K562 (cell line): ENCODE data around the gene HDAC1. TPM values are rescaled to one million over a fixed set of nuclear protein-coding genes. Genes with fewer than 3 reads are reported as not detected.
A peak's percentile ranks its signal among the peaks of the same experiment; 100 is the strongest.

ENCODE experiments used
- ARID1B ChIP-seq: fragments of 450-650 bp; IDR thresholded peaks from 2 replicates; pipeline ENCODE4 v1.6.1; 2016; ENCODE audit warnings: antibody characterized with exemption, mild to moderate bottlenecking, inconsistent platforms
- CBFA2T2 ChIP-seq: fragments of 450-650 bp; conservative IDR thresholded peaks from 2 replicates; pipeline ENCODE4 v1.6.1; 2017; ENCODE audit warnings: mild to moderate bottlenecking
- CBX1 ChIP-seq: sonication (generic); IDR thresholded peaks from 2 replicates; pipeline ENCODE4 v1.6.1; 2016; ENCODE audit warnings: antibody characterized with exemption, low read depth, mild to moderate bottlenecking
- CHCHD3 ChIP-seq: fragments of 250-450 bp; sonication (Bioruptor Pico); IDR thresholded peaks from 2 replicates; pipeline ENCODE4 v2.1.2; 2022; ENCODE audit warnings: mild to moderate bottlenecking
- CREBBP ChIP-seq: IDR thresholded peaks from one replicate; pipeline ENCODE4 v1.6.1; 2012; ENCODE audit warnings: low read depth, mild to moderate bottlenecking, control low read depth, inconsistent platforms, low read length
- CREM ChIP-seq: IDR thresholded peaks from 2 replicates; pipeline ENCODE4 v1.6.1; 2014; ENCODE audit warnings: antibody characterized with exemption, low read depth
- KLF13 ChIP-seq: fragments of 450-650 bp; IDR thresholded peaks from 2 replicates; pipeline ENCODE4 v1.6.1; 2016; ENCODE audit warnings: missing genetic modification characterization, low read depth, mild to moderate bottlenecking, missing compliant biosample characterization, moderate library complexity, borderline replicate concordance
- LEF1 ChIP-seq: fragments of 450-650 bp; IDR thresholded peaks from 2 replicates; pipeline ENCODE4 v1.6.1; 2016; ENCODE audit warnings: mild to moderate bottlenecking
- MAFF ChIP-seq: IDR thresholded peaks from 2 replicates; pipeline ENCODE4 v1.6.1; 2012; ENCODE audit warnings: low read length, improper control_type of control experiment
- MEF2D ChIP-seq: conservative IDR thresholded peaks from 2 replicates; pipeline ENCODE4 v1.6.1; 2016; ENCODE audit warnings: low read depth, missing genetic modification characterization, missing compliant biosample characterization
- NCOA1 ChIP-seq: fragments of 450-650 bp; IDR thresholded peaks from 2 replicates; pipeline ENCODE4 v1.6.1; 2016; ENCODE audit warnings: low read depth
- PCBP1 ChIP-seq: fragments of 200-400 bp; formaldehyde crosslinking; IDR thresholded peaks from 2 replicates; pipeline ENCODE4 v1.6.1; 2018; ENCODE audit warnings: mild to moderate bottlenecking, low read depth, low read length; ENCODE audit not compliant: poor library complexity, severe bottlenecking
- PRMT5 ChIP-seq: sonication (generic); formaldehyde crosslinking; IDR thresholded peaks from 2 replicates; pipeline ENCODE4 v1.5.0; 2020; ENCODE audit warnings: missing genetic modification reagents
- PTTG1 ChIP-seq: fragments of 450-650 bp; IDR thresholded peaks from 2 replicates; pipeline ENCODE4 v1.6.1; 2016; ENCODE audit warnings: low read depth, mild to moderate bottlenecking, missing genetic modification characterization, missing compliant biosample characterization
- SAFB ChIP-seq: fragments of 200-400 bp; formaldehyde crosslinking; IDR thresholded peaks from 2 replicates; pipeline ENCODE4 v1.6.1; 2017; ENCODE audit warnings: low read depth, low read length, borderline replicate concordance
- TAF7 ChIP-seq: fragments of 450-650 bp; IDR thresholded peaks from 2 replicates; pipeline ENCODE4 v1.6.1; 2016; ENCODE audit warnings: missing genetic modification characterization, missing compliant biosample characterization
- TBL1XR1 ChIP-seq, 2 experiments: IDR thresholded peaks; 2 replicates each; pipeline ENCODE4 v1.6.1; 2012; ENCODE audit warnings: improper control_type of control experiment in 2 of 2, low read length in 2 of 2, mild to moderate bottlenecking in 1 of 2
- ZNF347 ChIP-seq: fragments of 450-650 bp; formaldehyde crosslinking; IDR thresholded peaks from 2 replicates; pipeline ENCODE4 v1.4.0; 2020; ENCODE audit warnings: low read depth, mild to moderate bottlenecking, moderate library complexity
- polyA plus RNA-seq, 8 experiments: library from polyadenylated mRNA; depleted of rRNA in 4 of 8; stranded (reverse) in 5 of 8; unstranded in 3 of 8; fragments of >200 nt; fragmentation: Nextera tagmentation in 2 of 8; fragmentation: Illumina TruSeq in 1 of 8; extraction: Ambion mirVana in 2 of 8; extraction: Trizol in 1 of 8; gene quantifications; 2 replicates each; pipeline versions ENCODE4 v1.2.1 to v1.2.3, GENCODE V29; 2011 to 2014; ENCODE audit warnings: inconsistent platforms in 1 of 8, missing spikeins in 1 of 8
- total RNA-seq, 7 experiments: library from RNA; depleted of rRNA in 6 of 7; stranded (reverse); fragments of >200 nt in 6 of 7; fragmentation: Illumina TruSeq in 2 of 7; extraction: Trizol in 2 of 7; gene quantifications; 2 replicates each; pipeline versions ENCODE4 v1.2.1 to v1.2.3, GENCODE V29; 2011 to 2021; ENCODE audit warnings: low replicate concordance in 1 of 7
- TF ChIP-seq, protein P1 (sequence below): sonication (generic); formaldehyde crosslinking; IDR thresholded peaks from 2 replicates; pipeline ENCODE4 v1.8.0; 2023; ENCODE audit warnings: mild to moderate bottlenecking, missing genetic modification reagents
- TF ChIP-seq, protein P2 (sequence below): sonication (generic); formaldehyde crosslinking; IDR thresholded peaks from 2 replicates; pipeline ENCODE4 v1.8.1; 2023; ENCODE audit warnings: mild to moderate bottlenecking, missing genetic modification reagents
- TF ChIP-seq, protein P3 (sequence below), 3 experiments: fragments of 200-800 bp in 1 of 3; fragments of 250-450 bp in 1 of 3; fragments of 450-650 bp in 1 of 3; sonication (Bioruptor Pico) in 1 of 3; sonication (Bioruptor generic) in 1 of 3; formaldehyde crosslinking in 1 of 3; IDR thresholded peaks; 2 replicates each; pipeline versions ENCODE4 v1.6.1 to v1.8.0; 2016 to 2022; ENCODE audit warnings: mild to moderate bottlenecking in 2 of 3, missing genetic modification characterization in 2 of 3, missing compliant biosample characterization in 1 of 3, moderate library complexity in 1 of 3

The HDAC1 gene
- total and polyA plus RNA-seq, 9 of the 15 experiments (the other 6 are each of a cell fraction or from before 2014, with no cell fraction given): 169 to 384 (median 193) TPM

DNA sequence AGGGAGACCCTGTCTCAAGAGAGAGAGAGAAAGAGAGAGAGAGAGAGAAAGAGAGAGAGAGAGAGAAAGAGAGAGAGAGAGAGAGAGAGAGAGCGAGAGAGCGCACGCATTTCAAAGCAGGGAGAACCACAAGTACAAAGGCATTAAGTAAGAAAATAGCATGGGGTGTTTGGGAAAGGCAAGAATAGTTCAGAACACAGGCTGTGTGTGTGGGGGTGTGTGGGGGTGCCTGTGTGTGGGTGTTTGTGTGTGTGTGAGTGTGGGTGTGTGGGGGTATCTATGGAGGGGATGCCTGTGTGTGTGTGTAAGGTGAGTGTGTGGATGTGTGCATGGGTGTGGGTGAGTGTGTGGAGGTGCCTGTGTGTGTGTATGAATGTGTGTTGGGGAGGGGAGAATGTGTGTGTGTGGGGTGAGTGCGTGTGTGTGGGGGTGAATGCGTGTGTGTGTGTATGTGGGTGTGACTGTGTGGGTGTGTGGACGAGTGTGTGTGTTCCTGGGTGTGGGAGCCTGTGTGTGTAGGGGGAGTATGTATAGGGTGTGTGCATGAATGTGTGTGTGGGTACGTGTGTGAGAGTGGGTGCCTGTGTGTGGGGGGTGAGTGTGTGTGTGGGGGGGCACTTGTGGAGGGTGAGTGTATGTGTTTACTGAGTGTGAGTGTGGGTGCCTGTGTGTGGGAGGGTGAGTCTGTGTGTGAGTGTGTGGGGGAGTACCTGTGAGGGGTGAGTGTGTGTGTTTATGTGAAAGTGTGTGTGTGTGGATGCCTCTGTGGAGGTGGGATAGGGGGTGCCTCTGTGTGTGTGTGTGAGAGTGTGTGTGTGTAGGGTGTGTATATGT lies 19.1 kb upstream of the HDAC1 start (continued):
- no peak for TF ChIP-seq PCBP1
- TF ChIP-seq NCOA1: 0 out of 2 replicates have a peak, but pooled peaks have one; percentile 34
- no peak for TF ChIP-seq MEF2D (tag)
- no peak for TF ChIP-seq LEF1
- peak; percentile 64 for TF ChIP-seq ARID1B
- TF ChIP-seq CREBBP: peak; percentile 68
- no peak for TF ChIP-seq KLF13 (tag)
- TF ChIP-seq, protein P1, sequence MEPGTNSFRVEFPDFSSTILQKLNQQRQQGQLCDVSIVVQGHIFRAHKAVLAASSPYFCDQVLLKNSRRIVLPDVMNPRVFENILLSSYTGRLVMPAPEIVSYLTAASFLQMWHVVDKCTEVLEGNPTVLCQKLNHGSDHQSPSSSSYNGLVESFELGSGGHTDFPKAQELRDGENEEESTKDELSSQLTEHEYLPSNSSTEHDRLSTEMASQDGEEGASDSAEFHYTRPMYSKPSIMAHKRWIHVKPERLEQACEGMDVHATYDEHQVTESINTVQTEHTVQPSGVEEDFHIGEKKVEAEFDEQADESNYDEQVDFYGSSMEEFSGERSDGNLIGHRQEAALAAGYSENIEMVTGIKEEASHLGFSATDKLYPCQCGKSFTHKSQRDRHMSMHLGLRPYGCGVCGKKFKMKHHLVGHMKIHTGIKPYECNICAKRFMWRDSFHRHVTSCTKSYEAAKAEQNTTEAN (CRISPR knock-in tag): no peak
- TF ChIP-seq, protein P2, sequence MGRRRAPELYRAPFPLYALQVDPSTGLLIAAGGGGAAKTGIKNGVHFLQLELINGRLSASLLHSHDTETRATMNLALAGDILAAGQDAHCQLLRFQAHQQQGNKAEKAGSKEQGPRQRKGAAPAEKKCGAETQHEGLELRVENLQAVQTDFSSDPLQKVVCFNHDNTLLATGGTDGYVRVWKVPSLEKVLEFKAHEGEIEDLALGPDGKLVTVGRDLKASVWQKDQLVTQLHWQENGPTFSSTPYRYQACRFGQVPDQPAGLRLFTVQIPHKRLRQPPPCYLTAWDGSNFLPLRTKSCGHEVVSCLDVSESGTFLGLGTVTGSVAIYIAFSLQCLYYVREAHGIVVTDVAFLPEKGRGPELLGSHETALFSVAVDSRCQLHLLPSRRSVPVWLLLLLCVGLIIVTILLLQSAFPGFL (CRISPR knock-in tag): no peak
- TF ChIP-seq PRMT5: no peak
- no peak for TF ChIP-seq MAFF
- TF ChIP-seq PTTG1: no peak
- no peak for TF ChIP-seq TAF7 (tag)
- TF ChIP-seq CREM: no peak
- no peak for TF ChIP-seq TBL1XR1 (IDR thresholded peaks at IDR 0.05; ENCODE audit: low read length in 2 of 2)
- no peak for TF ChIP-seq SAFB
- TF ChIP-seq CBFA2T2: no peak
- TF ChIP-seq CBX1: no peak
- no peak for TF ChIP-seq ZNF347 (CRISPR knock-in tag)
- no peak for TF ChIP-seq CHCHD3 (CRISPR knock-in tag)
- TF ChIP-seq, protein P3, sequence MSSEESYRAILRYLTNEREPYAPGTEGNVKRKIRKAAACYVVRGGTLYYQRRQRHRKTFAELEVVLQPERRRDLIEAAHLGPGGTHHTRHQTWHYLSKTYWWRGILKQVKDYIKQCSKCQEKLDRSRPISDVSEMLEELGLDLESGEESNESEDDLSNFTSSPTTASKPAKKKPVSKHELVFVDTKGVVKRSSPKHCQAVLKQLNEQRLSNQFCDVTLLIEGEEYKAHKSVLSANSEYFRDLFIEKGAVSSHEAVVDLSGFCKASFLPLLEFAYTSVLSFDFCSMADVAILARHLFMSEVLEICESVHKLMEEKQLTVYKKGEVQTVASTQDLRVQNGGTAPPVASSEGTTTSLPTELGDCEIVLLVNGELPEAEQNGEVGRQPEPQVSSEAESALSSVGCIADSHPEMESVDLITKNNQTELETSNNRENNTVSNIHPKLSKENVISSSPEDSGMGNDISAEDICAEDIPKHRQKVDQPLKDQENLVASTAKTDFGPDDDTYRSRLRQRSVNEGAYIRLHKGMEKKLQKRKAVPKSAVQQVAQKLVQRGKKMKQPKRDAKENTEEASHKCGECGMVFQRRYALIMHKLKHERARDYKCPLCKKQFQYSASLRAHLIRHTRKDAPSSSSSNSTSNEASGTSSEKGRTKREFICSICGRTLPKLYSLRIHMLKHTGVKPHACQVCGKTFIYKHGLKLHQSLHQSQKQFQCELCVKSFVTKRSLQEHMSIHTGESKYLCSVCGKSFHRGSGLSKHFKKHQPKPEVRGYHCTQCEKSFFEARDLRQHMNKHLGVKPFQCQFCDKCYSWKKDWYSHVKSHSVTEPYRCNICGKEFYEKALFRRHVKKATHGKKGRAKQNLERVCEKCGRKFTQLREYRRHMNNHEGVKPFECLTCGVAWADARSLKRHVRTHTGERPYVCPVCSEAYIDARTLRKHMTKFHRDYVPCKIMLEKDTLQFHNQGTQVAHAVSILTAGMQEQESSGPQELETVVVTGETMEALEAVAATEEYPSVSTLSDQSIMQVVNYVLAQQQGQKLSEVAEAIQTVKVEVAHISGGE (CRISPR knock-in tag; IDR thresholded peaks at IDR 0.05): no peak
